C4-2B (cell line): ENCODE results near the gene SOCS7.

Source experiments
- ZFX ChIP-seq: fragments of 450-650 bp; IDR thresholded peaks from 2 replicates; pipeline ENCODE4 v1.6.1; 2017
- TF ChIP-seq, protein P1 (sequence below): fragments of 450-650 bp; conservative IDR thresholded peaks from 2 replicates; pipeline ENCODE4 v1.5.1; 2017; ENCODE audit warnings: mild to moderate bottlenecking

DNA sequence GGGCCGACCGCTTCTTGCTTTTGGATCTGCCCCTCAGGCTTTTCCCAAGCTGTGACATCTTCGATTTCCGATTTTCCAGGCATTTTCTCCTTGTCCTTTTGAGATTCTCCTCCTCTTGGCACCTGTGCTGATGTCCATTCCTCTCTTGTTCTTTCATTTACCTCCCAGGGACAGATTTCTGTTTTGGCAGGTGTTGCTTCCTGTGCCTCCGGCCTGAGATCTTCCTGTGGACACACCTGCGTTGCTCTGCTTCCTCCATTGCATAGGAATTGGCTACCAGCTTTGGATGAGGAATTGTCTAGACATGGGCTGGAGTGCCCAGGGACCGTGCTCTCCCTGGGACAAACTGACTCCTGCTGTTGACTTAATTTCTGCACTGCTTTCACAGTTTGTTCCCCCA lies 23.0 kb upstream of the SOCS7 start:
- TF ChIP-seq, protein P1, sequence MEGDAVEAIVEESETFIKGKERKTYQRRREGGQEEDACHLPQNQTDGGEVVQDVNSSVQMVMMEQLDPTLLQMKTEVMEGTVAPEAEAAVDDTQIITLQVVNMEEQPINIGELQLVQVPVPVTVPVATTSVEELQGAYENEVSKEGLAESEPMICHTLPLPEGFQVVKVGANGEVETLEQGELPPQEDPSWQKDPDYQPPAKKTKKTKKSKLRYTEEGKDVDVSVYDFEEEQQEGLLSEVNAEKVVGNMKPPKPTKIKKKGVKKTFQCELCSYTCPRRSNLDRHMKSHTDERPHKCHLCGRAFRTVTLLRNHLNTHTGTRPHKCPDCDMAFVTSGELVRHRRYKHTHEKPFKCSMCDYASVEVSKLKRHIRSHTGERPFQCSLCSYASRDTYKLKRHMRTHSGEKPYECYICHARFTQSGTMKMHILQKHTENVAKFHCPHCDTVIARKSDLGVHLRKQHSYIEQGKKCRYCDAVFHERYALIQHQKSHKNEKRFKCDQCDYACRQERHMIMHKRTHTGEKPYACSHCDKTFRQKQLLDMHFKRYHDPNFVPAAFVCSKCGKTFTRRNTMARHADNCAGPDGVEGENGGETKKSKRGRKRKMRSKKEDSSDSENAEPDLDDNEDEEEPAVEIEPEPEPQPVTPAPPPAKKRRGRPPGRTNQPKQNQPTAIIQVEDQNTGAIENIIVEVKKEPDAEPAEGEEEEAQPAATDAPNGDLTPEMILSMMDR = no peak
- no peak for TF ChIP-seq ZFX
